ENCODE results near the gene CCPG1. TPM values are rescaled to one million over a fixed set of nuclear protein-coding genes. Genes with fewer than 3 reads are reported as not detected.
"Not testable (repeated sequence)": the region's sequence is repeated elsewhere in the genome, so short reads cannot be mapped to it uniquely, and the experiment has no call there.

The CCPG1 gene
- total RNA-seq, 3 donors from 2014 or later (not counting 1 experiment from before 2014, with no cell fraction given) = 41.6 to 53.6 (median 43.8) TPM

GRCh38 chr15:55443141-55443540 lies 35.0 kb upstream of the CCPG1 start:
- H3K27me3 Mint-ChIP-seq (ENCODE audit: low read depth in 2 of 2); H3K27me3 ChIP-seq (ENCODE audit: control insufficient read depth, insufficient read depth, low read length); H3K9me3 Mint-ChIP-seq; H3K4me1 ChIP-seq (ENCODE audit: control insufficient read depth, insufficient read depth, low read length); intact Hi-C loops (cut with micrococcal nuclease); H3K4me3 ChIP-seq (ENCODE audit: low read length); DNase-seq; H3K4me1 Mint-ChIP-seq; H3K36me3 Mint-ChIP-seq; ATAC-seq; H3K36me3 ChIP-seq (ENCODE audit: control insufficient read depth, insufficient read depth, low read length); H3K9me3 ChIP-seq (ENCODE audit: control insufficient read depth, insufficient read depth, low read length); H3K27ac Mint-ChIP-seq; H3K27ac ChIP-seq (ENCODE audit: low read length); H3K4me3 Mint-ChIP-seq: not testable (repeated sequence)
- WGBS (ENCODE audit: insufficient coverage) = 93% methylated on average over 15 of the region's 15 CpGs

- H3K36me3 ChIP-seq (ENCODE audit: control insufficient read depth, insufficient read depth, low read length) = no peaks in the 10 kb centered on the region
- H3K4me1 Mint-ChIP-seq = peaks cover 4% of the 10 kb centered on the region in 2 donors
Observed at GRCh38 chr15:55434989-55435825, 27.0 kb upstream of the CCPG1 start.

GRCh38 chr15:55422089-55422488 lies 13.9 kb upstream of the CCPG1 start:
- no peak for DNase-seq
- H3K27me3 Mint-ChIP-seq (ENCODE audit: low read depth in 2 of 2) = no peaks in the 10 kb centered on the region
- 0% methylated on average over 1 of the region's 1 CpG for WGBS (ENCODE audit: insufficient coverage)
- intact Hi-C loops (cut with micrococcal nuclease) = no loop called here
- Histone ChIP-seq H3K4me3 (ENCODE audit: low read length) (no peak overlapping the region), H3K27ac (ENCODE audit: low read length) (no peak overlapping the region), H3K9me3 (ENCODE audit: control insufficient read depth, insufficient read depth, low read length) (no peaks in the 10 kb centered on the region), H3K36me3 (ENCODE audit: control insufficient read depth, insufficient read depth, low read length) (no peaks in the 10 kb centered on the region), H3K27me3 (ENCODE audit: control insufficient read depth, insufficient read depth, low read length) (no peaks in the 10 kb centered on the region), H3K4me1 (ENCODE audit: control insufficient read depth, insufficient read depth, low read length) (no peaks in the 10 kb centered on the region)
- no peak overlapping the region for H3K4me3 Mint-ChIP-seq
- TF ChIP-seq CTCF (IDR thresholded peaks at IDR 0.05) = no peak
- no peak for ATAC-seq
- H3K36me3 Mint-ChIP-seq = no peaks in the 10 kb centered on the region
- no peaks in the 10 kb centered on the region for H3K4me1 Mint-ChIP-seq
- no peaks in the 10 kb centered on the region for H3K9me3 Mint-ChIP-seq
- H3K27ac Mint-ChIP-seq = no peak overlapping the region

More at GRCh38 chr15:55434989-55435825, 27.0 kb upstream of the CCPG1 start:
- intact Hi-C loops (cut with micrococcal nuclease) = loop anchor here (1.0 to 10.0 kb wide), 3 partner anchors 28 to 1470 kb away; no protein-coding TSS in a partner anchor
- TF ChIP-seq CTCF (IDR thresholded peaks at IDR 0.05) = peak; percentile 52
- Mint-ChIP-seq H3K27ac (no peak overlapping the region), H3K9me3 (no peaks in the 10 kb centered on the region), H3K4me3 (no peak overlapping the region), H3K27me3 (ENCODE audit: low read depth in 2 of 2) (no peaks in the 10 kb centered on the region), H3K36me3 (no peaks in the 10 kb centered on the region)
- Histone ChIP-seq H3K4me3 (ENCODE audit: low read length) (no peak overlapping the region), H3K27me3 (ENCODE audit: control insufficient read depth, insufficient read depth, low read length) (no peaks in the 10 kb centered on the region), H3K9me3 (ENCODE audit: control insufficient read depth, insufficient read depth, low read length) (no peaks in the 10 kb centered on the region), H3K27ac (ENCODE audit: low read length) (no peak overlapping the region), H3K4me1 (ENCODE audit: control insufficient read depth, insufficient read depth, low read length) (no peaks in the 10 kb centered on the region)
- 38% methylated on average over 5 of the region's 6 CpGs for whole genome bisulfite sequencing (ENCODE audit: insufficient coverage)
- DNase-seq (peak in 1 of 2 donors; percentile 66), ATAC-seq (peak in 2 of 3 donors; percentile 67)

- DNase-seq = no peak
- Mint-ChIP-seq H3K36me3 (no peaks in the 10 kb centered on the region), H3K9me3 (no peaks in the 10 kb centered on the region), H3K4me1 (no peaks in the 10 kb centered on the region), H3K27me3 (ENCODE audit: low read depth in 2 of 2) (no peaks in the 10 kb centered on the region), H3K4me3 (no peak overlapping the region), H3K27ac (no peak overlapping the region)
- Histone ChIP-seq H3K27me3 (ENCODE audit: control insufficient read depth, insufficient read depth, low read length) (no peaks in the 10 kb centered on the region), H3K4me1 (ENCODE audit: control insufficient read depth, insufficient read depth, low read length) (no peaks in the 10 kb centered on the region), H3K4me3 (ENCODE audit: low read length) (no peak overlapping the region), H3K36me3 (ENCODE audit: control insufficient read depth, insufficient read depth, low read length) (no peaks in the 10 kb centered on the region), H3K9me3 (ENCODE audit: control insufficient read depth, insufficient read depth, low read length) (no peaks in the 10 kb centered on the region), H3K27ac (ENCODE audit: low read length) (no peak overlapping the region)
- intact Hi-C loops (cut with micrococcal nuclease) = no loop called here
- no peak for TF ChIP-seq CTCF (IDR thresholded peaks at IDR 0.05)
- ATAC-seq = no peak
Observed at GRCh38 chr15:55420171-55420866, 12.2 kb upstream of the CCPG1 start.

GRCh38 chr15:55417678-55418077 lies 9.5 kb upstream of the CCPG1 start:
- H3K4me3 ChIP-seq (ENCODE audit: low read length); intact Hi-C loops (cut with micrococcal nuclease); ATAC-seq; H3K27ac Mint-ChIP-seq; H3K4me1 Mint-ChIP-seq; H3K4me3 Mint-ChIP-seq; H3K4me1 ChIP-seq (ENCODE audit: control insufficient read depth, insufficient read depth, low read length); H3K27me3 ChIP-seq (ENCODE audit: control insufficient read depth, insufficient read depth, low read length); H3K36me3 Mint-ChIP-seq; H3K9me3 Mint-ChIP-seq; H3K9me3 ChIP-seq (ENCODE audit: control insufficient read depth, insufficient read depth, low read length); H3K27me3 Mint-ChIP-seq (ENCODE audit: low read depth in 2 of 2); DNase-seq; H3K36me3 ChIP-seq (ENCODE audit: control insufficient read depth, insufficient read depth, low read length); H3K27ac ChIP-seq (ENCODE audit: low read length): not testable (repeated sequence)
- 85% methylated on average over 8 of the region's 8 CpGs for WGBS (ENCODE audit: insufficient coverage)
